GM23338 (cell line): ENCODE measurements around the gene ARF5.

ENCODE experiments used
- JUNB ChIP-seq: IDR thresholded peaks from one replicate; pipeline ENCODE4 v1.6.1; 2016; ENCODE audit warnings: antibody characterized with exemption; ENCODE audit not compliant: unreplicated experiment
- POLR2AphosphoS5 ChIP-seq: IDR thresholded peaks from 2 replicates; pipeline ENCODE4 v1.6.1; 2016; ENCODE audit warnings: antibody characterized with exemption, low read depth
- TF ChIP-seq, protein P1 (sequence below), 2 experiments: fragments of 200-600 bp in 1 of 2; sonication (generic) in 1 of 2; conservative IDR thresholded peaks; 2 replicates each; pipeline versions ENCODE4 v1.5.1 to v1.6.1; 2016 to 2017; ENCODE audit warnings: antibody characterized with exemption in 2 of 2, low read depth in 2 of 2, mild to moderate bottlenecking in 2 of 2, moderate library complexity in 1 of 2

DNA sequence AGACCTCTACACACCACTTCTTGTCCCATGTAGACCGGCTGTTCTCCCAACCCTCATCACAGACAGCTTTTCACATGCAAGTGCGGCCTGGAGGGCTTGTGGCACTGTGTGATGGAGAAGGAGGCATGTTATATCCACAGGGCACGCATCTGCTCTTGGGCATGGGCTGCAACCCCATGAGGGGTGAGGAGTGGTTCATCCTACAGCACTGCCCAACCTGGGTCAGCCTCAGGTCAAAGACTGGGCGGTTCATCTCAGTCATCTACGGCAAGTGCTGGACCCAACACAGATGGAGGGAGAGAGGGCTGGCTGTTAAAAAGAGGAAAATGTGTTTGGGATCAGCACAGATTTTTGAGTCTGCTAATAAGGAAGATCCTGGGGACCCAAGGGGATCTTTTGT is 7.5 kb downstream of the ARF5 start:
- no peak for TF ChIP-seq JUNB
- TF ChIP-seq POLR2AphosphoS5, result no peak
- TF ChIP-seq, protein P1, sequence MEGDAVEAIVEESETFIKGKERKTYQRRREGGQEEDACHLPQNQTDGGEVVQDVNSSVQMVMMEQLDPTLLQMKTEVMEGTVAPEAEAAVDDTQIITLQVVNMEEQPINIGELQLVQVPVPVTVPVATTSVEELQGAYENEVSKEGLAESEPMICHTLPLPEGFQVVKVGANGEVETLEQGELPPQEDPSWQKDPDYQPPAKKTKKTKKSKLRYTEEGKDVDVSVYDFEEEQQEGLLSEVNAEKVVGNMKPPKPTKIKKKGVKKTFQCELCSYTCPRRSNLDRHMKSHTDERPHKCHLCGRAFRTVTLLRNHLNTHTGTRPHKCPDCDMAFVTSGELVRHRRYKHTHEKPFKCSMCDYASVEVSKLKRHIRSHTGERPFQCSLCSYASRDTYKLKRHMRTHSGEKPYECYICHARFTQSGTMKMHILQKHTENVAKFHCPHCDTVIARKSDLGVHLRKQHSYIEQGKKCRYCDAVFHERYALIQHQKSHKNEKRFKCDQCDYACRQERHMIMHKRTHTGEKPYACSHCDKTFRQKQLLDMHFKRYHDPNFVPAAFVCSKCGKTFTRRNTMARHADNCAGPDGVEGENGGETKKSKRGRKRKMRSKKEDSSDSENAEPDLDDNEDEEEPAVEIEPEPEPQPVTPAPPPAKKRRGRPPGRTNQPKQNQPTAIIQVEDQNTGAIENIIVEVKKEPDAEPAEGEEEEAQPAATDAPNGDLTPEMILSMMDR (conservative IDR thresholded peaks at IDR 0.05; ENCODE audit: low read depth in 2 of 2), result no peak
